Stimulated activated CD8-positive, alpha-beta memory T cell treated with anti-CD3 and anti-CD28 coated beads, Interleukin-7, amount 100 ng/mL, for 4 hours (primary cell): Measurements from ENCODE around the gene MMP13.
"Not testable (repeated sequence)": the region's sequence is repeated elsewhere in the genome, so short reads cannot be mapped to it uniquely, and the experiment has no call there.

Experiments used
- DNase-seq, 2 donors: peaks; one replicate each; pipeline ENCODE4 v3.0.0-alpha.2; 2020; ENCODE audit warnings: low read depth in 2 of 2

The MMP13 gene

DNA sequence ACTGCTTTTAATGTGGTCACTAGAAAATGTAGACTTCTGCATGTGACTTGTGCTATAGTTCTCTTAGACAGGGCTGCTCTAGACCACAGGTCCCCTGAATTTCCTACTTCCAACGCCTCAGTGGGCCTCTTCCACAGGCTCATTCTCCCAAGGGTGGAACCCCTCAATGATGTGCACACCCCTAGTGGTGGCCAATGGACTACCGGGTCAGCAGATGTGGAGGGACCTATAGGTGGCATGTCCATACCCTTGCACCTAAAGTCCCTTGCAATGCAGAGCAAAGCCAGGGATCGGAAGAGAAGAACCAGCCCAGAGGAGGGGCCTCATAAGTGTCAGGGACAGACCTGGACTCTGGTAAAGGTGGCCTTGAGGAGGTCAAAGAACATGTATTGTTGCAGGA, 20.0 kb downstream of the MMP13 start:
- no peak for DNase-seq

GRCh38 chr11:102934735-102935134, 20.8 kb downstream of the MMP13 start:
- no peak for DNase-seq

DNA sequence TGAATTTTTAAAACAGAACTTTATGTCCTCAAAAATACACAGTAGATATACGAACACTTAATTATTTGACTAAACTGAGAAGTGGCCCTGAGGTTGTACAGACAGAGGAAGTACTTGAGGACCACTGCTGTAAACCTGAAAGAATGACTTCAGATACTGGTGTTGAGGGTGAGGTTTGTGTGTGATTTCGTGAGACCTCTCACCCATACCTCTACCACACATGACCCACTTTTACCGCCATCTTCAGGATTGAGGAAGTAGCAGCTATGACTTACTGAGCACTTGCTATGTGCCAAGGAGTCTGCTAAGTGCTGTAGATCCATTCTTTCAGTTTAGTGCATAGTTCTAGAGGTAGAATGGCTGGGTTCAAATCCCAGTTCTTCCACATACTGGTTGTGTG, 21.9 kb downstream of the MMP13 start:
- DNase-seq: no peak

GRCh38 chr11:102932678-102933077, 22.9 kb downstream of the MMP13 start:
- DNase-seq: no peak

DNA sequence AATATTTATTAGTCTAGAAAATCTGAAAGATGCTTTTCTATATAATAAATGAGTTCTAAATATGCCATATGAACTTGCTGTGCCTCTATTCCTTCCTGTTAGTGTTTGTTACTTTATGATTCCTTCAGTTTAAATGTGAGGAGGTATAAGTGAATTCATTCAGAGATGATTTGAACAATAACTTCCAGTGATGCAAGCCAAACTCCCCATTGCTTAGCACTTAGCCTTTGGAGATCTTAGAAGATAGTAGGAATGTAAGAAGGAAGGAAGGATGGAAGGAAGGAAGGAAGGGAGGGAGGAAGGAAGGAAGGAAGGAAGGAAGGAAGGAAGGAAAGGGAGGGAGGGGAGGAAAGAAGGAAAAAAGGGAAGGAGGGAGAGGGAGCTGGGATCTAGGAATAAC, 25.1 kb downstream of the MMP13 start:
- DNase-seq: no peak

DNA sequence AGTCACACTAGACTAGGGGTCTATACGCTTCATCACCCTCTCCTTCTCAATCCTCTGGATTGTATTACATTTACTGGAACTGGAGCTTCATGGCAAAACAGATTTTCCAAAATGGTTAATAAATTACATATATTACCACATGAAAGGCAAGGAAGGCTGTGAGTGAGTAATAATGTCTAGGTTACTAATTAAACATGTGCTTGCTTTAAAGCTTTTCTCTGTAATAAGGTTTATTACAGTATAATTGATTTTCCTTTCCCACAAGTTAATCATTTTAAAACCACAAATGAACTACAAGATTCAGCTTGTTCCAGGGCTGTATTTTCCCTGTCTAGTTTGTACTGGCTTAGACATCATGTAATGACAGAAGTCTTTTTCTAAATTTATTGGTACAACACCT, 25.6 kb downstream of the MMP13 start:
- no peak for DNase-seq

- no peak for DNase-seq
Observed at GRCh38 chr11:102929166-102929565, 26.4 kb downstream of the MMP13 start.

DNA sequence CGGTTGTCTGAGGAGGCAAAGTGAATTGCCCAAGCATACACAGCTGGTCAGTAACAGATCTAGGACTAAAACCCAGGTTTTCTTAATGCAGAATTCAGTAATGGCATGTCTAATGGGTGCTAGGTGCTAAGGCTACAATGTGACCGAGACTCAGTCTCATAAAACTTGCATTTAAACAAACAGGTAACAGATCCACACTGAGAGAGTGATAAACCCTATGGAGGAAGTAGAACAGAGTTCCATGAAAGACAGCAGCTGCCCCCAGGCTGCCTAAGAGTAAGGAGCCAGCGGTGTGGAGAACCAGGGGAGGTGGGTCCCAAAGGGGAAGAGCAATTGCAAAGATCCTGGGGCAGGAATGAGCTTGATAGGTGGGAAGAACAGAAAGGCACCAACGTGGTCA, 27.3 kb downstream of the MMP13 start:
- no peak for DNase-seq

DNA sequence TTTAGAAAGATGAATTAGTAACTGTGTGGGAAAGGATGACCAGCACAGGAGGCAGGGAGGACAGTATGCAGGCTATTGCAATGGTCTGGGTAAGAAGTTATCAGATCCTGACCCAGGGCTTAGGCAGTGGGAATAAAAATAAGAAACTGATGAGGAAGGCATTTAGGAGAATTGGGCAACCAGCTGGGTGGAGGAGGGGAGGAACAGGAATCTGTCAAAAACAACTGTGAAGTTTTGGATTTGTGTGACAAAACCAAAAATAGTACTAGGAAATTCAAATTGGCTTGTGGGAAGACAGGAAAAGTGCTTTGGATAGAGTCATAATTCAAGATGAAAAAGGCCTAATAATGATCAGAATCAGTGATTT, 27.9 kb downstream of the MMP13 start:
- no peak for DNase-seq

DNA sequence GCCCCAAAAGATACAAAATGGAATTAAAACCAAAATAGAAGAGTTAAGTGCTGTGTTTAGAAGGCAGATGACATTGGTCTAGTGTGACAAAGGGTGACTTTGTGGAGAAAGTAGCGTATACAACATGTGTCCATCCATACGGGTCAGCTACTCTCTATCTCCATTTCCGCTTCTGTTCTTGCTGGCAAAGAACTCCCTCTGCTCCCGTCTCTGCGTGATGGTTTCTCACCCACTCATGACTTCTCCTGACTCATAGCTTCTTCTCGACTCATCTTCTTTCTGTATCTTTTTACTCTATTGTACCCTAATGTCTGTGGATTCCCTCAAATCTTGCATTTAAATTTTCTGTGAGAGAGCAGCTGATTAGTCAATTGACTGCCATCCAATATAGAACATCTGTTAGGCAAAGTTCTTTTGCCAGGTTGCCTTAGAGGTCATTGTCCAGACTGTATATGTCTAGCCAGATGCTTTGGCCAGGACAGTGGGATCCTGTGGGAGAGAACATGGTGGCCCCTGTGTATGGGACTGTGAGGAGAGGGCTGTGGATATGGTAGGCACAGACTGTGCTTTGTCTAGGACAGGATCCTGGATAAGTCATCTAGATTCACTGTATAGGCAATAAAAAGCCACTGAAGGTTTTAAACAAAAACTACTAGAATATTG, 28.4 kb downstream of the MMP13 start:
- no peak for DNase-seq

DNA sequence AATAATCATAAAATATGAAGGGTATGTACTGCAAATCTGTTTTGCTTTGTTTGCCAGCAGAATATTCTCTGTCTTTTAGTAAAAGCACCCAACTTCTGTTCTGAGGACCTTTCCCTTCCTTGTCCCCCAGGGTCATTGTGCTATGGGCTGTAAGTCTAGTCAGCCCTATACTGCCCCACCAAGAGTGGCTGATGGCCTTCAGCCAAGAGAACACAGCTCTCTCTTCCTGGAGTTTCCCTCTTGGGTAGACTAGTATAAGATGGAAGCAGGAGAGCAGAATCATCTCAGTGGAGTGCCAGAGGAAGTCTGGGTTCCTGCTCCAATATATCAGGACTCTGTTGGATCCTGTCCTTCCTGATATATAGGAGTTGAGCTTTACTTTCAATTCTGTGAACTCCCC, 29.0 kb downstream of the MMP13 start:
- DNase-seq: no peak

DNA sequence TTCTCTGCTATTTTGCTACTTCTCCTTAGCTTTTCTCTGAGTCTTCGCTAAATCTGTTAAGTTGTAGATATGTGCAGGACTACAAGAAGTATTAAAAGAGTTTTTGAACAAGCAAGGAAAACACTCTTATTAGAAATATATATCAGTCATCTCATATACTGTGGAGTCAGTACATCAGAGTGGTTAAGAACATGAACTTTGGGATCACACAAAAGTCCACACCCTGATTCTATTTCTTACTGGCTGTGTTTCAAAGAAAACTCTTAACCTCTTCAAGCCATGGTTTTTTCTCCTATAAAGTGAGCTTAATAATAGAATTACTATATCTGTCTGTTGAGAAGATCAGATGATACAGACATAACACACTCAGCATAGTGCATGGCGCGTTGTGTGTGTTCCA, 29.5 kb downstream of the MMP13 start:
- no peak for DNase-seq

DNA sequence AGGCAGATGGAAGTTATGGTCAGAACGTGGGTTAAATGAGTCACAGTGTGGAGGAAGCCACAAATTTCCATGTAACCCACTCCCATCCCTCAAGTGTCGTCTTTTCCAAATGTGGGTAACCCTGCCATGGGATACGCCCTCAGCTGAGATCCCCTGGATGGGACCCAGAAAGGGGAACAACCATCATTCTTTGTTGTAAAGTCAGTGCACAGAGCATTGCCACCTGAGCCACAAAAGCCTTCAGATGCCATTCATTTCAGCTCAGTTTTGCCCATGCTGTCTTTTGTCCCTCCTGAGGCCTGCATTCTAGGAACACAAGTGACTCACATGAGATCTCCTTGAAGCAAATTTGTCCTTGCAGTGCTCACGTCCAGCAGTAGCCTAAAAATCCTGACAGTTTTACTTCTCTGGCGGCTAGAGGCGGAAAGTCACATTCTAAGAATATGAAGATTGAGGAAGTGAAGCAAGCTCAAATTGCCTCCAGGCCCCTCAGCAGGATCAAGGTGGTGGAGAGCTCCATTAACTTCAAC, 30.6 kb downstream of the MMP13 start:
- DNase-seq: no peak

- DNase-seq: no peak
Observed at GRCh38 chr11:102921587-102922220, 33.8 kb downstream of the MMP13 start.

GRCh38 chr11:102920118-102920684, 35.3 kb downstream of the MMP13 start:
- DNase-seq: no peak

DNA sequence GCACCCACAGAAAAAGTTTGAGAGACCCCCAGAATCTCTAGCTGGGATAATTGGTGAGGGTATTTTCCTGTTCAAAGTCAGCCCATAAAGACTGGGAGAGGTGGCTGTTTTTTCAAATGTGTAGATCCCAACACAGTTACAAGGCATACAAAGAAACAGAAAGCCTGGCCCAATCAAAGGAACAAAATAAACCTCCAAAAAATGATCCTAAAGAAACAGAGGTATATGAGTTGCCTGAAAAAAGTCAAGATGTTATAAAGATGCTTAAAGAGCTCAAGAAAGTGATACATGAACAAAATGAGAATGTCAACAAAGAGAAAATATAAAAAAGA, 40.5 kb downstream of the MMP13 start:
- no peak for DNase-seq

DNA sequence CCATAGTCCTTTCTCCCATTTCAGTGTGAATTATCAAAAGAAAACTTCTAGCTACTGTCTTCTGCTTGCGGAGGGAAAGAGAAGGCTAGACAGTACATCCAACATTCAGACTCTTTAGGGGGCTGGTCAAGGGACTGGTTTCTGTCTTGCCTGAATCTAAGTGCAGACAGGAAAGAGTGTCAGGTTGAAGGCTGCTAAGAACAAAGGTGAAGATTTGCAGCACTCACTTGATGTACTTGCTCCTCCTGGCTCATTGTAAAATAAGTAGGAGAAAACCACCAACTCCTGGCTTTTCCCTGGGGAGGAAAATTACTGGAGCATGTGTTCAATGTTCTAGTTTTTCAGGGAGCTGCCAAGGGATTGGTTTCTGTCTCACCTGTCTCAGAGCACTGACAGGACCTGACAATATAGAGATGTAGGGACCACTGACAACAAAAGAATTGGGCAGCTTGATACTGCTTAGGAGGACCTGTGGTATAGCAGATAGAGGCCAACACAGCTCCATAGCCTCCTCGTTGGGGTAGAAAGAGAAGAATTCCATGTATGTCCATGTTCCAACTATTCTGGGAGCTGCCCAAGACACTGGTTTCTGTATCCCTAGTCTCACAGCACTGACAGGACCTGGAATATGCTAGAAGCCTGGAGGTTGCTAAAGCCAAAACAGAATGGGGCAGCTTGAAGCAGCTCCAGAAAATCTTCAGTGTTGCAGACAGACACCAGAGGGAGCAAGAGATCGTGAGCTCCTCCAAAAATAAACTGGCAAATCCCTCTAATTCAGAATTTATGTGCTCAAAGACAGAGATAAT, 41.1 kb downstream of the MMP13 start:
- no peak for DNase-seq

GRCh38 chr11:102912482-102912830, 43.1 kb downstream of the MMP13 start:
- no peak for DNase-seq

DNA sequence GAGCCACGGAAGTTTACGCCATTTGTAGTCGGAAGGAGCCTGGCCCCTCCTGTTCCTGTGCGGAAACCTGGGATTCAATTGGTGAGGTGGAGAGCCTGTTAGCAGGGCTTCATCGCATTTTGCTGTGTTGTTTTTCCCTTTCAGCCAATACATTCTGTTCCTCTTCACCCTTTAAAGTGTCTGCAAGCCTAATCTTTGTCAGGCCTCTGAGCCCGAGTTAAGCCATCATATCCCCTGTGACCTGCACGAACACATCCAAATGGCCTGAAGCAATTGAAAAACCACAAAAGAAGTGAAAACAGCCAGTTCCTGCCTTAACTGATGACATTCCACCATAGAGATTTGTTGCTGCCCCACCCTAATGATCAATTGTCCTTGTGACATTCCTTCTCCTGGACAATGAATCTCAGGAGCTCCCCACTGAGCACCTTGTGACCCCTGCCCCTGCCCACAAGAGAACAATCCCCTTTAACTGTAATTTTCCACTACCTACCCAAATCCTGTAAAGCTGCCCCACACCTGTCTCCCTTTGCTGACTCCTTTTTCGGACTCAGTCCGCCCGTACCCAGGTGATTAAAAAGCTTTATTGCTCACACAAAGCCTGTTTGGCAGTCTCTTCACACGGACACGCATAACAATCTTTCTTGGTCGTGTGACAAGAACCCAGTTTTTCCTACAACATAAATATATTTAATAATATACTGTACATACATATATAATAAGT, 43.6 kb downstream of the MMP13 start:
- DNase-seq: no peak

DNA sequence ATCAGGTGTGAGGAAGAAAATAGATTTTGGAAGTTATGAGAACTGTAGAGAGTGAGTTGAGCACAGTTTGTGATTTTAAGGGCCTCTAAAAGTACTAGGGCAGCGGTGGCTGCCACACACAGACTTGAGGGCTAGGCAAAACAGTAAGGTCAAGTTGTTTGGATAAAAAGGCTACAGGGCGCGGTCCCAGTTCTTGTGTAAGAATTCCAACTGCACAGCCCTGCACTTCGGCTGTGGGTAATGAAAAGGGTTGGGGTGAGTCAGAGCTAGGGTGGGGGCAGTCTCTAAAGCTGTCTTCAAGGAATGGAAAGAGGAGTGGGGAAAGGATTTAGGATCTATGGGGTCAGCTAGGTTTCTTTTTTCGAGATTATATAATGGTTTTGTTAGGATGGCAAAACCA, 49.7 kb downstream of the MMP13 start:
- DNase-seq: not testable (repeated sequence)

GRCh38 chr11:102903895-102904294, 51.6 kb downstream of the MMP13 start:
- not testable (repeated sequence) for DNase-seq

DNA sequence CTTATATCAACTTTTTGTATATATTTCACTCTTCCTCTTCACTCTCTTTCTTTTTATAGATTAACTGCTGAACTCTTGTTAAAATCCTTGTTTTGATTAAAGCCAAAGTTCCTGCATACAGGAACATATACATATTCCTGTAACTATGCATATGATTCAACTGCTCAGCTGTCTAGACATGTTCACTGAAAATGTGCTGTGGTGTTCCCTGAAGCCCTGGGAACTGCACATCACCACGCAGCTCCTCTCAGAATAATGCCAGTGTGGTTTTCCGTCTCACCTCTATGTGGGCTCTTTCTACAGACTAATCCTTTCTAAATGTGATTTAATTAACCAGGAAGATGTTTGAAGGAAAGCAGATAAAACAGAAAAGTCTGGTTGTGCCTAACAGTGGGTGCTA, 55.2 kb downstream of the MMP13 start:
- DNase-seq: no peak
